HCT116 (cell line): ENCODE results near the gene FBXL5. TPM values are rescaled to one million over a fixed set of nuclear protein-coding genes. Genes with fewer than 3 reads are reported as not detected.

Experiments
- ATAC-seq: fragments of 200-7000 bp; cut with Tn5 transposase; 2 replicates; pipeline ENCODE4 v1.9.1; 2020; ENCODE audit warnings: mild to moderate bottlenecking, moderate library complexity
- BruUV-seq: library from RNA; stranded (reverse); fragments of 400-500 nt; replicated peaks from 2 replicates; lab custom pipeline; 2021; lab: Mats Ljungman, UMichigan
- CTCF ChIA-PET: fragments of 300-600 bp; sonication (Branson Sonifier 250); formaldehyde crosslinking; loops from one replicate; lab custom pipeline; 2021; ENCODE audit warnings: antibody characterized with exemption; lab: Charles Lee
- POLR2A ChIA-PET: fragments of 300-600, 350-600 bp; sonication (Branson Sonifier 250); formaldehyde crosslinking; loops from one replicate; lab custom pipeline; 2021; ENCODE audit warnings: antibody characterized with exemption; lab: Charles Lee
- RAD21 ChIA-PET, 2 experiments: fragments of 300-600 bp; sonication (Branson Sonifier 250); formaldehyde crosslinking; loops; one replicate each; lab custom pipeline; 2023; ENCODE audit warnings: low total read pairs in 2 of 2; ENCODE audit not compliant: uncharacterized antibody in 2 of 2, unreplicated experiment in 2 of 2, low non-redundant PET in 1 of 2; lab: Charles Lee
- DNase-seq: peaks from one replicate; pipeline ENCODE4 v3.0.0-alpha.2; 2010; ENCODE audit warnings: low read depth, low spot score
- H2AFZ ChIP-seq: fragments of 200-600 bp; shearing (Covaris generic), sonication (generic); 2 replicates; pipeline ENCODE4 v1.6.1; 2017; ENCODE audit warnings: low read depth, mixed run types, mixed read lengths, antibody characterized with exemption, low read length; ENCODE audit not compliant: poor library complexity, severe bottlenecking
- H3K27ac ChIP-seq: 2 replicates; pipeline ENCODE4 v1.5.1; 2012; ENCODE audit warnings: low read depth, low read length
- H3K27me3 ChIP-seq: fragments of 200-600 bp; sonication (generic); 2 replicates; pipeline ENCODE4 v1.6.1; 2016; ENCODE audit warnings: mixed run types, low read length, mixed read lengths; ENCODE audit not compliant: insufficient read depth
- H3K36me3 ChIP-seq, 2 experiments: fragments of 200-500 bp in 1 of 2; fragments of 200-600 bp in 1 of 2; sonication (Bioruptor generic) in 1 of 2; sonication (generic) in 1 of 2; 2 replicates each; pipeline versions ENCODE4 v1.5.1 to v1.6.1; 2014 to 2016; ENCODE audit warnings: low read length in 2 of 2, inconsistent platforms in 1 of 2, mixed read lengths in 1 of 2, mixed run types in 1 of 2; ENCODE audit not compliant: insufficient read depth in 2 of 2, control insufficient read depth in 1 of 2
- H3K4me1 ChIP-seq, 2 experiments: fragments of 200-600 bp in 1 of 2; sonication (generic) in 1 of 2; 2 replicates each; pipeline versions ENCODE4 v1.5.1 to v1.6.1; 2012 to 2017; ENCODE audit warnings: low read length in 2 of 2, inconsistent platforms in 1 of 2, mild to moderate bottlenecking in 1 of 2, mixed read lengths in 1 of 2, mixed run types in 1 of 2, moderate library complexity in 1 of 2; ENCODE audit not compliant: insufficient read depth in 2 of 2, control insufficient read depth in 1 of 2
- H3K4me2 ChIP-seq: fragments of 200-600 bp; sonication (generic); 2 replicates; pipeline ENCODE4 v1.6.1; 2017; ENCODE audit warnings: mixed run types, low read length, mixed read lengths
- H3K4me3 ChIP-seq, 2 experiments: fragments of 200-600 bp in 1 of 2; sonication (generic) in 1 of 2; replicated peaks in 1 of 2; 2 replicates each; pipeline ENCODE4 v1.5.1; 2011 to 2016; ENCODE audit warnings: low read length in 2 of 2, control low read depth in 1 of 2, low read depth in 1 of 2, mild to moderate bottlenecking in 1 of 2, mixed read lengths in 1 of 2, mixed run types in 1 of 2
- H3K79me2 ChIP-seq: fragments of 200-600 bp; sonication (generic); 2 replicates; pipeline ENCODE4 v1.6.1; 2017; ENCODE audit warnings: mild to moderate bottlenecking, mixed run types, low read length, moderate library complexity, mixed read lengths; ENCODE audit not compliant: insufficient read depth
- H3K9ac ChIP-seq: fragments of 200-600 bp; sonication (generic); 2 replicates; pipeline ENCODE4 v1.6.1; 2016; ENCODE audit warnings: low read length, mixed read lengths
- H3K9me2 ChIP-seq: fragments of 200-600 bp; sonication (generic), shearing (Covaris generic); 2 replicates; pipeline ENCODE4 v1.6.1; 2017; ENCODE audit warnings: mixed run types, mild to moderate bottlenecking, moderate library complexity; ENCODE audit not compliant: insufficient read depth
- H3K9me3 ChIP-seq, 2 experiments: fragments of 200-500 bp in 1 of 2; fragments of 200-600 bp in 1 of 2; sonication (Bioruptor generic) in 1 of 2; sonication (generic) in 1 of 2; 2 replicates each; pipeline ENCODE4 v1.6.1; 2014 to 2017; ENCODE audit warnings: low read length in 2 of 2, mixed read lengths in 2 of 2, inconsistent platforms in 1 of 2, low read depth in 1 of 2, mild to moderate bottlenecking in 1 of 2, mixed run types in 1 of 2, moderate library complexity in 1 of 2; ENCODE audit not compliant: control insufficient read depth in 1 of 2, insufficient read depth in 1 of 2
- H4K20me1 ChIP-seq: fragments of 200-600 bp; sonication (generic), shearing (Covaris generic); 2 replicates; pipeline ENCODE4 v1.6.1; 2017; ENCODE audit warnings: mixed run types, mild to moderate bottlenecking, moderate library complexity; ENCODE audit not compliant: insufficient read depth
- CBX3 ChIP-seq: IDR thresholded peaks from 2 replicates; pipeline ENCODE4 v1.6.1; 2012; ENCODE audit warnings: low read depth
- CEBPB ChIP-seq: IDR thresholded peaks from 2 replicates; pipeline ENCODE4 v1.6.1; 2012; ENCODE audit warnings: low read depth
- EGR1 ChIP-seq: IDR thresholded peaks from 2 replicates; pipeline ENCODE4 v1.6.1; 2012; ENCODE audit warnings: low read depth
- ELF1 ChIP-seq: IDR thresholded peaks from 2 replicates; pipeline ENCODE4 v1.6.1; 2012; ENCODE audit warnings: low read depth, borderline replicate concordance
- EZH2 ChIP-seq: fragments of 200-600 bp; sonication (generic); IDR thresholded peaks from 2 replicates; pipeline ENCODE4 v1.6.1; 2017; ENCODE audit warnings: antibody characterized with exemption, mixed run types
- EZH2phosphoT487 ChIP-seq: fragments of 200-600 bp; IDR thresholded peaks from 2 replicates; pipeline ENCODE4 v1.6.1; 2018; ENCODE audit warnings: antibody characterized with exemption, borderline replicate concordance
- FOSL1 ChIP-seq: IDR thresholded peaks from 2 replicates; pipeline ENCODE4 v1.6.1; 2012; ENCODE audit warnings: low read depth
- JUND ChIP-seq: IDR thresholded peaks from 2 replicates; pipeline ENCODE4 v1.6.1; 2012
- POLR2AphosphoS5 ChIP-seq: IDR thresholded peaks from 2 replicates; pipeline ENCODE4 v1.6.1; 2011; ENCODE audit warnings: mild to moderate bottlenecking, low read depth, low read length, moderate library complexity
- RAD21 ChIP-seq: IDR thresholded peaks from 2 replicates; pipeline ENCODE4 v1.6.1; 2012; ENCODE audit warnings: low read depth, mild to moderate bottlenecking
- SIN3A ChIP-seq: IDR thresholded peaks from 2 replicates; pipeline ENCODE4 v1.6.1; 2012; ENCODE audit warnings: low read depth
- SRF ChIP-seq: IDR thresholded peaks from 2 replicates; pipeline ENCODE4 v1.6.1; 2012; ENCODE audit warnings: low read depth
- TCF7L2 ChIP-seq: IDR thresholded peaks from 2 replicates; pipeline ENCODE4 v1.7.0; 2011; ENCODE audit warnings: borderline replicate concordance, inconsistent platforms; ENCODE audit not compliant: insufficient read depth, insufficient read length; ENCODE audit errors: extremely low read depth
- ZBTB33 ChIP-seq: IDR thresholded peaks from 2 replicates; pipeline ENCODE4 v1.6.1; 2011; ENCODE audit warnings: mild to moderate bottlenecking, low read length, moderate library complexity; ENCODE audit not compliant: insufficient replicate concordance; ENCODE audit errors: extremely low read depth
- ZNF274 ChIP-seq: fragments of 200-500 bp; sonication (Bioruptor generic); IDR thresholded peaks from 2 replicates; pipeline ENCODE4 v1.6.1; 2014; ENCODE audit warnings: mild to moderate bottlenecking, low read depth, low read length, inconsistent platforms
- intact Hi-C: fragments of 100-400 bp; cut with micrococcal nuclease; formaldehyde crosslinking; loops from 2 replicates; pipeline ENCODE4 v1.10.0; 2022
- total RNA-seq: library from RNA; stranded (reverse); gene quantifications from one replicate; pipeline ENCODE4 v1.2.1, GENCODE V29; 2021; ENCODE audit not compliant: unreplicated experiment
- TF ChIP-seq, protein P1 (sequence below): IDR thresholded peaks from 2 replicates; pipeline ENCODE4 v1.6.1; 2012; ENCODE audit warnings: low read depth
- TF ChIP-seq, protein P2 (sequence below): IDR thresholded peaks from 2 replicates; pipeline ENCODE4 v1.6.1; 2012

The FBXL5 gene
- total RNA-seq, 1 experiment from 2014 or later, result 20.6 TPM

GRCh38 chr4:15586066-15586465 lies 69.1 kb downstream of the FBXL5 start:
- ATAC-seq, result no peak
- ChIA-PET CTCF (no interaction called here), RAD21 (no interaction called here)
- H3K27ac ChIP-seq, result no peak overlapping the region
- no peaks in the 10 kb centered on the region for H3K4me1 ChIP-seq
- BruUV-seq, result no TSS peak
- intact Hi-C loops, result no loop called here
- H3K9ac ChIP-seq, result no peak overlapping the region
- H2AFZ ChIP-seq, result no peak overlapping the region
- H3K79me2 ChIP-seq, result no peaks in the 10 kb centered on the region
- H3K9me3 ChIP-seq, result no peaks in the 10 kb centered on the region
- TF ChIP-seq CBX3 (no peak), SRF (no peak), SIN3A (no peak), CEBPB (no peak), JUND (no peak), FOSL1 (no peak), ELF1 (no peak), ZNF274 (no peak), POLR2AphosphoS5 (no peak), ZBTB33 (no peak), TCF7L2 (no peak), EGR1 (no peak), RAD21 (no peak), EZH2phosphoT487 (no peak), EZH2 (no peak)
- TF ChIP-seq, protein P1, sequence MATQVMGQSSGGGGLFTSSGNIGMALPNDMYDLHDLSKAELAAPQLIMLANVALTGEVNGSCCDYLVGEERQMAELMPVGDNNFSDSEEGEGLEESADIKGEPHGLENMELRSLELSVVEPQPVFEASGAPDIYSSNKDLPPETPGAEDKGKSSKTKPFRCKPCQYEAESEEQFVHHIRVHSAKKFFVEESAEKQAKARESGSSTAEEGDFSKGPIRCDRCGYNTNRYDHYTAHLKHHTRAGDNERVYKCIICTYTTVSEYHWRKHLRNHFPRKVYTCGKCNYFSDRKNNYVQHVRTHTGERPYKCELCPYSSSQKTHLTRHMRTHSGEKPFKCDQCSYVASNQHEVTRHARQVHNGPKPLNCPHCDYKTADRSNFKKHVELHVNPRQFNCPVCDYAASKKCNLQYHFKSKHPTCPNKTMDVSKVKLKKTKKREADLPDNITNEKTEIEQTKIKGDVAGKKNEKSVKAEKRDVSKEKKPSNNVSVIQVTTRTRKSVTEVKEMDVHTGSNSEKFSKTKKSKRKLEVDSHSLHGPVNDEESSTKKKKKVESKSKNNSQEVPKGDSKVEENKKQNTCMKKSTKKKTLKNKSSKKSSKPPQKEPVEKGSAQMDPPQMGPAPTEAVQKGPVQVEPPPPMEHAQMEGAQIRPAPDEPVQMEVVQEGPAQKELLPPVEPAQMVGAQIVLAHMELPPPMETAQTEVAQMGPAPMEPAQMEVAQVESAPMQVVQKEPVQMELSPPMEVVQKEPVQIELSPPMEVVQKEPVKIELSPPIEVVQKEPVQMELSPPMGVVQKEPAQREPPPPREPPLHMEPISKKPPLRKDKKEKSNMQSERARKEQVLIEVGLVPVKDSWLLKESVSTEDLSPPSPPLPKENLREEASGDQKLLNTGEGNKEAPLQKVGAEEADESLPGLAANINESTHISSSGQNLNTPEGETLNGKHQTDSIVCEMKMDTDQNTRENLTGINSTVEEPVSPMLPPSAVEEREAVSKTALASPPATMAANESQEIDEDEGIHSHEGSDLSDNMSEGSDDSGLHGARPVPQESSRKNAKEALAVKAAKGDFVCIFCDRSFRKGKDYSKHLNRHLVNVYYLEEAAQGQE, result no peak
- TF ChIP-seq, protein P2, sequence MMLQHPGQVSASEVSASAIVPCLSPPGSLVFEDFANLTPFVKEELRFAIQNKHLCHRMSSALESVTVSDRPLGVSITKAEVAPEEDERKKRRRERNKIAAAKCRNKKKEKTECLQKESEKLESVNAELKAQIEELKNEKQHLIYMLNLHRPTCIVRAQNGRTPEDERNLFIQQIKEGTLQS, result no peak
- TF ChIP-seq, all 23 proteins: peak for 0
- POLR2A ChIA-PET, result no interaction called here
- Histone ChIP-seq H3K4me2 (no peak overlapping the region), H4K20me1 (no peaks in the 10 kb centered on the region), H3K4me3 (no peak overlapping the region), H3K36me3 (peaks cover 0 to 3% of the 10 kb centered on the region in 2 experiments; a peak in 1 of 4 replicates), H3K9me2 (no peaks in the 10 kb centered on the region), H3K27me3 (no peaks in the 10 kb centered on the region)
- DNase-seq, result no peak
